Loucy (cell line): ENCODE measurements around the gene FRG2.
"Not testable (repeated sequence)": the region's sequence is repeated elsewhere in the genome, so short reads cannot be mapped to it uniquely, and the experiment has no call there.

Experiments used
- EZH2phosphoT487 ChIP-seq: fragments of 200-600 bp; IDR thresholded peaks from 2 replicates; pipeline ENCODE4 v1.6.1; 2018; ENCODE audit warnings: antibody characterized with exemption, mild to moderate bottlenecking, moderate library complexity, borderline replicate concordance
- TF ChIP-seq, protein P1 (sequence below): fragments of 200-600 bp; sonication (generic); conservative IDR thresholded peaks from 2 replicates; pipeline ENCODE4 v1.5.1; 2014; ENCODE audit warnings: mild to moderate bottlenecking, antibody characterized with exemption, low read length

DNA sequence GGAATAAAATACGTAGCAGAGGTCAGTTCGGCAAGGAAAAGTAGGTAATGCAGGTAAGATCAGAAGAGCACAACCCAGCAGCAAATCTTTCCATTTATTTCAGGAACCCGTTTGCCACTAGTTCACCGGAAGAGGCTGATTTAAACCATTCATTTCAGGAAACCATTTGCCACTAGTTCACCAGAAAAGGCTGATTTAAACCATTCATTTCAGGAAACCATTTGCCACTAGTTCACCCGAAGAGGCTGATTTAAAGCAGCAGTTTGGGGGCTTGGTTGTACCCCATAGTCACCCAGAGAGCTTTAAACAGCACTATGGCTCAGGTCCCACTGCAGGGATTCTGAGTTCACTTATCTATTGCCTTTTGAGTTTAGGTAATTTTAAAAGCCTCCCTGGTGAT is 4.2 kb upstream of the FRG2 start:
- TF ChIP-seq, protein P1, sequence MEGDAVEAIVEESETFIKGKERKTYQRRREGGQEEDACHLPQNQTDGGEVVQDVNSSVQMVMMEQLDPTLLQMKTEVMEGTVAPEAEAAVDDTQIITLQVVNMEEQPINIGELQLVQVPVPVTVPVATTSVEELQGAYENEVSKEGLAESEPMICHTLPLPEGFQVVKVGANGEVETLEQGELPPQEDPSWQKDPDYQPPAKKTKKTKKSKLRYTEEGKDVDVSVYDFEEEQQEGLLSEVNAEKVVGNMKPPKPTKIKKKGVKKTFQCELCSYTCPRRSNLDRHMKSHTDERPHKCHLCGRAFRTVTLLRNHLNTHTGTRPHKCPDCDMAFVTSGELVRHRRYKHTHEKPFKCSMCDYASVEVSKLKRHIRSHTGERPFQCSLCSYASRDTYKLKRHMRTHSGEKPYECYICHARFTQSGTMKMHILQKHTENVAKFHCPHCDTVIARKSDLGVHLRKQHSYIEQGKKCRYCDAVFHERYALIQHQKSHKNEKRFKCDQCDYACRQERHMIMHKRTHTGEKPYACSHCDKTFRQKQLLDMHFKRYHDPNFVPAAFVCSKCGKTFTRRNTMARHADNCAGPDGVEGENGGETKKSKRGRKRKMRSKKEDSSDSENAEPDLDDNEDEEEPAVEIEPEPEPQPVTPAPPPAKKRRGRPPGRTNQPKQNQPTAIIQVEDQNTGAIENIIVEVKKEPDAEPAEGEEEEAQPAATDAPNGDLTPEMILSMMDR: not testable (repeated sequence)
- not testable (repeated sequence) for TF ChIP-seq EZH2phosphoT487
